H7 (cell line): Measurements from ENCODE around the gene LHX6. TPM values are rescaled to one million over a fixed set of nuclear protein-coding genes. Genes with fewer than 3 reads are reported as not detected.

Experiments used
- DNase-seq: peaks from one replicate; pipeline ENCODE4 v3.0.0; 2012
- H3K27me3 ChIP-seq: 2 replicates; pipeline ENCODE4 v1.6.0; 2011; ENCODE audit warnings: mild to moderate bottlenecking, low read length; ENCODE audit not compliant: control insufficient read depth, insufficient read depth
- H3K36me3 ChIP-seq: replicated peaks from 2 replicates; pipeline ENCODE4 v1.5.1; 2011; ENCODE audit warnings: low read length; ENCODE audit not compliant: control insufficient read depth, insufficient read depth
- H3K4me3 ChIP-seq: 2 replicates; pipeline ENCODE4 v1.5.1; 2011; ENCODE audit warnings: low read depth, mild to moderate bottlenecking, control low read depth, low read length, moderate library complexity; ENCODE audit not compliant: insufficient read depth
- total RNA-seq: library from RNA; depleted of rRNA; stranded (reverse); fragments of >200 nt; shearing (Covaris generic); gene quantifications from 2 replicates; pipeline ENCODE4 v1.2.3, GENCODE V29; 2014

The LHX6 gene
- total RNA-seq, 1 experiment from 2014 or later: 5.2 TPM

GRCh38 chr9:122197426-122197825 lies 31.3 kb downstream of the LHX6 start:
- DNase-seq: peak; percentile 67
- no peaks in the 10 kb centered on the region for H3K27me3 ChIP-seq
- no peak overlapping the region for H3K4me3 ChIP-seq
- no peaks in the 10 kb centered on the region for H3K36me3 ChIP-seq

- no peak overlapping the region for H3K4me3 ChIP-seq
- DNase-seq: no peak
- H3K27me3 ChIP-seq: no peaks in the 10 kb centered on the region
- H3K36me3 ChIP-seq: no peaks in the 10 kb centered on the region
Observed at GRCh38 chr9:122195875-122196274, 32.9 kb downstream of the LHX6 start.

- H3K4me3 ChIP-seq: no peak overlapping the region
- DNase-seq: no peak
- no peaks in the 10 kb centered on the region for H3K36me3 ChIP-seq
- no peaks in the 10 kb centered on the region for H3K27me3 ChIP-seq
Observed at GRCh38 chr9:122193651-122194050, 35.1 kb downstream of the LHX6 start.

GRCh38 chr9:122192914-122193525 lies 35.7 kb downstream of the LHX6 start:
- Histone ChIP-seq H3K4me3 (no peak overlapping the region), H3K27me3 (no peaks in the 10 kb centered on the region), H3K36me3 (no peaks in the 10 kb centered on the region)
- no peak for DNase-seq

- DNase-seq: no peak
- Histone ChIP-seq H3K4me3 (no peak overlapping the region), H3K36me3 (no peaks in the 10 kb centered on the region), H3K27me3 (no peaks in the 10 kb centered on the region)
Observed at GRCh38 chr9:122192261-122192875, 36.4 kb downstream of the LHX6 start.

GRCh38 chr9:122191584-122191983 lies 37.2 kb downstream of the LHX6 start:
- no peak overlapping the region for H3K4me3 ChIP-seq
- H3K36me3 ChIP-seq: no peaks in the 10 kb centered on the region
- DNase-seq: no peak
- H3K27me3 ChIP-seq: no peaks in the 10 kb centered on the region

GRCh38 chr9:122190597-122191381 lies 38.0 kb downstream of the LHX6 start:
- H3K27me3 ChIP-seq: no peaks in the 10 kb centered on the region
- no peak overlapping the region for H3K4me3 ChIP-seq
- DNase-seq: no peak
- no peaks in the 10 kb centered on the region for H3K36me3 ChIP-seq

- DNase-seq: peak; percentile 9
- Histone ChIP-seq H3K36me3 (no peaks in the 10 kb centered on the region), H3K4me3 (no peak overlapping the region), H3K27me3 (no peaks in the 10 kb centered on the region)
Observed at GRCh38 chr9:122188369-122188768, 40.4 kb downstream of the LHX6 start.

- Histone ChIP-seq H3K4me3 (no peak overlapping the region), H3K36me3 (no peaks in the 10 kb centered on the region), H3K27me3 (no peaks in the 10 kb centered on the region)
- DNase-seq: peak; percentile 10
Observed at GRCh38 chr9:122186777-122187470, 41.8 kb downstream of the LHX6 start.

GRCh38 chr9:122186301-122186700 lies 42.5 kb downstream of the LHX6 start:
- peak; percentile 70 for DNase-seq
- no peak overlapping the region for H3K4me3 ChIP-seq
- H3K27me3 ChIP-seq: no peaks in the 10 kb centered on the region
- H3K36me3 ChIP-seq: no peaks in the 10 kb centered on the region

GRCh38 chr9:122184551-122184950 lies 44.2 kb downstream of the LHX6 start:
- H3K4me3 ChIP-seq: no peak overlapping the region
- no peaks in the 10 kb centered on the region for H3K27me3 ChIP-seq
- no peaks in the 10 kb centered on the region for H3K36me3 ChIP-seq
- DNase-seq: no peak

- no peak overlapping the region for H3K4me3 ChIP-seq
- H3K27me3 ChIP-seq: no peaks in the 10 kb centered on the region
- DNase-seq: no peak
- H3K36me3 ChIP-seq: no peaks in the 10 kb centered on the region
Observed at GRCh38 chr9:122183501-122183900, 45.3 kb downstream of the LHX6 start.

- H3K27me3 ChIP-seq: no peaks in the 10 kb centered on the region
- H3K4me3 ChIP-seq: no peak overlapping the region
- no peak for DNase-seq
- H3K36me3 ChIP-seq: no peaks in the 10 kb centered on the region
Observed at GRCh38 chr9:122180633-122181032, 48.1 kb downstream of the LHX6 start.

- DNase-seq: no peak
- no peak overlapping the region for H3K4me3 ChIP-seq
- no peaks in the 10 kb centered on the region for H3K27me3 ChIP-seq
- no peaks in the 10 kb centered on the region for H3K36me3 ChIP-seq
Observed at GRCh38 chr9:122179690-122180074, 49.1 kb downstream of the LHX6 start.
